GM18867 (cell line): ENCODE data around the gene C16orf96.

Experiments
- ATAC-seq: cut with Tn5 transposase; IDR thresholded peaks from one replicate; pipeline ENCODE4 v1.9.1; 2021; ENCODE audit warnings: mild to moderate bottlenecking, moderate library complexity; ENCODE audit not compliant: unreplicated experiment

The C16orf96 gene

DNA sequence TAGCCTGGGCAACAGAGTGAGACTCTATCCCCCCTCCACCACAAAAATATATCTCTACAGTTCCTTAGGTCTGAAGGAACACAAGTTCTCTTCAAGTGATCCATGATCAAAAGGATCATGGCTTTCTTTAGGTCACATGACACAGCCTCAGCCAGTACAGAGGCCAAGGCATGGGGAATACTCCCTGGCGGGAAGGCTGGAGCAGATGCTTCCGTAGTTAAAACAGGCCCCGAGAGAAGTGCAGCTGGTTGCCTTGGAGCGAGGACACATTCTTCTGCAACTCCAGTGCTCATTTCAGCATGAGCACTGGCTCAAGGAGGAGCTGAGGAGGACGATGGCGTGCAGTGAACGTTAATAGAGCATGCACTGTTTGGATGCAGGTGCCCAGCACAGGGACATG lies 31.1 kb upstream of the C16orf96 start:
- ATAC-seq = no peak

DNA sequence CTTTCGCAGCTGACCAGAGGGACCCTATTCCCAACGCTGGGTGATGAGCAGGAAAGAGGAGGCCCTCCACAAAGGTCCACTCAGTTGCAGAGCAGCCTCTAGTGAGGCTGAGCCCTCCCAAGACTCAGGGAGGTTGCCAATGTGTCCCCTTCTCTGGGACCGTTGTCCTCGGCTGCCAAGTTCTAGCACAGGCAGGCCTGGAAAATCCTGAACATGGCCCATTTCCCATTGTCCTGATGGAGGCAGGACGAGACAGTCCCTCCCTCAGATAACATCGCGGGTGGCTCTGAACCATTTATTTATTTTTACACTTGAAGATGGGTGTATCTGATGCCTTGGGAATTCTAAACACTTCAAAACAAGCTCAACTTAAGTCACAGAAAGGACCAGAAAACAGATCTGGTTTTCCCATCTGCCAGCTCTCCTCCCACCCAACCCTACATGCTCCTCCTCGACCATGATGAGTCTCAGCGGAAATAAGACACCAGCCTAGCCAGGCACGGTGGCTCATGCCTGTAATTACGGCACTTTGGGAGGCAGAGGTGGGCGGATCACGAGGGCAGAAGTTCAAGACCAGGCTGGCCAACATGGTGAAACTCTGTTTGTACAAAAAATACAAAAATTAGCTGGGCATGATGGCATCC lies 30.4 kb upstream of the C16orf96 start:
- no peak for ATAC-seq

DNA sequence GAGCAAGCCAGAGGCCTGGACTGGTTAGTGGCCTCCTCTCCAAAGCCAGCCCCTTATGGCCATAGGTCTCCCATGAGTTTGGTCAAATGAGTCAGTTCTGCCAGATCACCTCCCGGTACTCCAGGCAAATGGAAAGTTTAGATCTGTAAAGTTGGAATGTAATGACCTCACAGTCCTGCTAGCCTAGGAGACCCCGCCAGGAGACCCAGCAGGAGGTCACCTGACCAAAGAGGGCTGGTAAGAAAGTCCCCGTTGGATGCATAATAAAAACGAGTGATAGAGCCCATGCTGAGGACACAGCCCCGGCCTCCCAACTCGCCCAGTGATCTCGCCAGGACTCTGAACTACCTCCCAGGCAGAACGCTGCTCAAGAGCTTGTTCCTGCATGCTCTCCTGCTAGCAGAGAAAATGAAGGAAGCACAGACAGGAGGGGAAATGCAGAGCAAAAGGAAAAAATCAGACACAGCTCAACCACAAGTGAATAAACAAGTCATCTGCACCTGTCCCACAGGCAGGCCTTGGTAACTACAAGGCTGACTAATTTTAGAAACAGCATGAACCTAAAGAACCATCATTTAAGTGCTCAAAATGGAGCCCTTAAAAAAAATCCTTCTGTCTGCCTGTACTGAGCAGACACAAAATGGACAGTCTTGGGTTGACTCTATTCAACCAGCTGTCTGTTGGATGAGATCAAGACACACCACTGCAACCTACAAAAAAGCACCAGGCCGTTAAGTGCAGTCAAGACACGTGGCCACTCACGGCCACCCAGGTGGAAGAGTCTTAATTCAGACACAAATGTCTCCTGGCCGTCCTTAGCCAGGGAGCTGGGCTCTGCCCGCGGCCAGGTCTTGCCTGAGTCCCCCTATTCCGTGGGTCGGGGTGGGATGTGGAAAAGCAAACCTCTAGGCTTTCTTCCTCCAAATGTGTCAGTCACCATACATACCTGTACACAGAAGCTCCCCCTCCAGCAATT lies 26.8 kb upstream of the C16orf96 start:
- no peak for ATAC-seq

DNA sequence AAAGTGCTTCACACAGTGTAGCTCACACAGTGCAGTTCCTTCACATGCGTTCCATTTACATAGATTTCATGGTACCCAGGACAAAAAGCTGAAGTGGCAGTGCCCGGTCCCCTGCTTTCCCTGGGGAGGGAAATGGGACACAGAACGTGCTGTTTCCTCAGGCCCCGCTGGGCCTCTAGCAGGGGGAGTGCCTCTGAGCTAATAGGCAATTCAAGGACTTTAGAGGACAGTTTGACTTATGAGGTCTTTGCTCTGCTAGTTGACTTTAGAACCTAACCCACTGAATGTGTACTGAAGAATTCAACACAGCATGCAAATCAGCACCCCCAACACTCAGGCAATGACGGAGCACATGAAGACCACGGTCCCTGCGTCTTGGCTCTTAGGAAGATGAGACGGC lies 24.3 kb upstream of the C16orf96 start:
- ATAC-seq = no peak

DNA sequence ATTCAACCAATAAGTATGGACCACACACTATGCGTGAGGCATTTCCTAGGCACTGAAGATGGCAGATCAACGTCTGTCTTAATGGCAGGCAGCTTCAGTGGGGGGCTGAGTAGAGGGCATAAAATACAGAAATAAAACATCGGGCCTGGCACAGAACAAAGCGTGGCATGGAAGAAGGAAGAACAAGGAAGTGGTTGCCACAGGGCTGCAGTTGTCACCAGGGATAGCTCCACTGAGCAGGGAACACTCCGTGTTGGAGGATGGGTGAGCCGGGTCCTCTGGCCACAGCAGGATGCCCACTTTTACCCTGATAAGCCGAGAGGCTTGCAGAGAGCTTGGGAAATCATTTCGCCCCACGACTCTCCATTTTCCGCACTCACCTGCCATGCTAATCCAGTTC lies 23.9 kb upstream of the C16orf96 start:
- no peak for ATAC-seq

DNA sequence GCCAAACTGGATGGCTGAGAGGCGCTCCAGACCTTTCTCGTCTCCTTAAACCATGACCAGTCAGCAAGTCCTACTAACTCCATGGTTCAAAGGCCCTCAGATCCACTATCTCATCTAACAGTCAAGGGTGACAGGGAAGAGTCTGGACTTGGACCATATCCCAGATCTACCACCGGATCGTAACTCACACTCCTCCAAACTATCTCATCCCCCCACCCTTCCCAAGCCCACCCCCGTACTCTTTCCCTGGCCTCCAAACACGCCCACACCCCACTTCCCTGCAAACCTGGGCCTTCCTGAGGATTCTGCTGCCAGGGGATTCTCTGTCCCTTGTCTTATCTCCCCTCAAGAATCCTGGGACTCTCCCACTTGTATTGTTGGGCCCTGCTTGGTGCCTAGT lies 22.6 kb upstream of the C16orf96 start:
- no peak for ATAC-seq

DNA sequence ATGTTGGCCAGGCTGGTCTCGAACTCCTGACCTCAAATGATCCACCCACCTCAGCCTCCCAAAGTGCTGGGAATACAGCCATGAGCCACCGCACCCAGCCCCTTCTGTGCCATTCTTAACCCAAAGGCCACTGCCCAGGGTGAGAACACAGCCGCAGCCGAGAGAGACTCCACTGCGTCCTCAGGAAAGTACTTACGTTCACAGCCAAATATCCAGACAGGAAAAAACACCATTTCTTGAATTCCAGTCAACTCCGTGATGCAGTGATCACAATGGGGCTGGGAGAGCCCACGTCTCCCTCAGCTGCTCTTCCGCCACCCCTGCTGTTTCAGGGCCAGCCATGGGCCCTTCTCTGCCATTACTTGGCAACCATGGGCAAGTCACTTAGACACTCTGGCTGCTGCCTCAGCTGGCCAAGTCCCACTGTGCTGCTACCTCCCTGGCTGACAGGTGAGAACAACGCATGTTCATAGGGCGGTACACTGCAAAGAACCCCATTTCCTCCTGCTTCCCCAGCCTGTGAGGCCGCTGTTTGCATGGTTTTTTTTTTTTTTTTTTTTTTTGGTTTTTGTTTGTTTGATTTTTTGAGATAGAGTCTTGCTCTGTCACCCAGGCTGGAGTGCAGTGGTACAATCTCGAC lies 21.9 kb upstream of the C16orf96 start:
- no peak for ATAC-seq

DNA sequence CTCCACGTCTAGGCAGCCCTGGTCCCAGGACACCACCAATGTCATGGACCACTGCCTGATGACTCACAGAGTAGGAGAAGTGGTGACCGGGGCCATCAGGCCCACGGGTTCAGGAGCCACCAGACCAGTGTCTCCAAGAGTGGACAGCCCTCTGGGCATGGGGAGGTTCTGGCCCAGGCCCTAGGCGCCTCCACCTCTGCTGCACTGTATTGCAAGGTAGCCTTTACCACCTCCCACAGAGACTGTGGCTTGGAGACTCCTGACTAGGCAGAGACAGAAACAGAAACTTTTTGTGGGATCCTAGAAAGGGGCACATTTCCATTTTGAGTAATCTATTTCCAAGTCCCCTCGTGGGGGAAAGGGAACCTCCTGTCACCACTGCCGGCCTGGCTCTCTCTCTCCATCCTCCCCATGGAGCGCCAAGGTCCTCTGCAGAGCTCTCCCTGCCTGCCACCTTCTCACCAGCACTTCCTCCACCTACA lies 20.5 kb upstream of the C16orf96 start:
- ATAC-seq = no peak

DNA sequence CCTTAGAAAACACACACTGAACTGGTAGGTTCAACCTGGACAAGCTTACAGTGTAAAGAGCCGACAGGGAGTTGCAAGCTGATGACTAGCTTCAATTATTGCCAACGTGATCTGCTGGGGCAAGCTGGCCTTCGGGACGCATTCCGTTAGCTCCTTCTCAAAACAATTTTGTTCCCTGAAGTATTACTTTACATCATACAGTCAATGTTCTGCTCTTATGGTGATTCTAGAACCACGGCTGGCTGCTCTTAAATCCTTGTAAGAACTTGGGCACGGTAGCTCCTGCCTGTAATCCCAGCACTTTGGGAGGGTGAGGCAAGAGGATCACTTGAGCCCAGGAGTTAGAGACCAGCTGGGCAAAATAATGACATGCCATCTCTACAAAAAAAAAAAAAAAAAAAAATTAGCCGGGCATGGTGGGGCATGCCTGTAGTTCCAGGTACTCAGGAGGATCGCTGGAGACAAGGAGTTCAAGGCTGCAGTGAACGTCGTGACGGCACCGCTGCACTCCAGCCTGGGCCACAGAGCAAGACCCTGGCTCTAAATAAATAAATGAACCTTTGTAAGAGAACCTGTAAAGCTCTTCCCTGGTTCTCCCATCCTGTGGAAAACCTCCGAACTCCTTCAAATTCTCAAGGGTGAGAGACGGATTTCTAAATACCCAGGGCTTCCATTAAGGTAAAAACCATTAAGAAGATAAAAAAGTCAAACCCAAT lies 19.6 kb upstream of the C16orf96 start:
- no peak for ATAC-seq

DNA sequence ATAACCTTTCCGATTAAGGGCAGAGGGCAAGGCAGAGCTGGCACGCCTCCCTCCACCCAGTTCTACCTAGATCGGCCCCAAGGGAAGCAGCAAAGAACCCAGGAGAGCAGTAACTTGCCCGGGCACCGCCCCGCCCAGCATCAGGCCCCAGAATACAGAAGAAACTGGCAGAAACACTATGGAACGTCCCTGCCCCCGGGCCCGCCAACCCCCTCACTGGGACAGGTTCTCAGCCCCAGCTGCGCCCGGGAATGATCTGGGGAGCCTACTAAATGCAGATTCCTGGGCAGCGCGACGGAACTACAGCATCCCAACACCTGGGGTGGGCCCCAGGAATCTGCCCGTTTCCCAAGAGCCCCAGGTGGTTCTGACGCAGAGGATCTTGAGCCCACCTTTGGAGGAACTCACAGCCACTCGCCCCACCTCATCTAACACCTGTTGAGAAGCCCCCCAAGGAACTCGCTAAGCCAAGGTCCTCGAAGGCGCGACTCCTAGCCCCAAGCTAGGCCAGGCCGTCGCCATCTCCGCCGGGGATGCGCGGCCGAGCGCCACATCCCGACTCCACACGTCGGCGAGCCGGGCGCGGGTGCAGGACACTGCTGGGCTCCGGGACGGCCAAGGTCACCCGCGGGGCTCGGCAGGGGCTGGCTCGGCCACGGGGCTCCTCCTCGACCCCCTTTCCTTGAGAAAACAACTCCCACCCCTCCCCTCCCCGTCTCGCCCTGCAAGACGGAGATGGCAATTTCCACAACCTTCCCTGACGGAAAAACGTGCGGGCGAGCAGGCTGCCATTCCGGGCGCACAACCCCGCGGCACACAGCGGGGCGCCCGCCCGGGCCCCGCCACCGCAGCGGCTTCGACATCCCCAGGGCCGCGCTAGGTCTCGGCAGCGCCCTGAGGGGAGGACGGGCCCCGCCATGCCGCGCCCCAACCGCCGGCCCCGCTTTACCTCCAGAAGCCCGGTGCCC lies 18.5 kb upstream of the C16orf96 start:
- no peak for ATAC-seq

DNA sequence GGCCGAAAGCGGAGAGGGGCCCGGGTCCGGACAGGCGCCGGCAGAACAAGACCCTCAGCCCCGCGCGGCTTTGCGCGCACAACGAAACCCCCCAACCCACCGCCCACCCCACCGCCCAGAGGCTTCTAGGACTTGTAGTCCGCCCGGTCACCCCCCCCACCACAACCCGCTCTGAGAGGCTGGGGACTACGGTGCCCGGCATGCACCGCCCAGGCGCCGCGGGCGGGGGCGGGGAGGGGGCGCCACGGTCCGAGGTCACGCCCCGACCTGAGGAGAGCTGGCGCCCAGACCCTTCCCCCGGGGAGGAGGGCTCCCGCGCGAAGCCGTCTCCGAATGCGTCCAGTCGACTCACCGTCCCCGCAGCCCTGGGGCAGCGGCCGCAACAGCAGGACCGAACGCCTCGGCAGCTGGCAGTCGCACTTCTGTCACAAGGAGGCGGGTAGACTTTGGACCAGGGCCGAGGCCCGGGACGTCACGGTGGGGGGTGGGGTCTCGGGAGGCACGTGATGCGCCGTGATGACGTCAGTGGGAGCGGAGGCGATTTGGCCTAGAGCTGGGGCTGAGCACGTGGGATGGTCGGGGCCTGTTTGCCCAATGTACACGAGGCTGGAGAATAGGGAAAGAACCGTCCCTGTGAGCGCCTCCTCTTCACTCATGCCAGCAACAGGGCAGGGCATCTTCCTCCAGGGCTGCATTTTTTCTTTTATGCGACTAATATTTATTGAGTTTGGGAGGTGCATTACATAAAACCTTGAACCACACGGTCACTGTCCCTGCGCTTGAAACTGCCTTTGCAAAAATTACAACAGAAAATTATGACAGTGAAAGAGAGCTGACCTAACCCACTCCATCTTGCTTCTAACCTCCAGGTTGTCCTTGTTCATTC lies 17.5 kb upstream of the C16orf96 start, which contains the start of gene CDIP1:
Gene CDIP1 (minus strand): TSS at position 424 of the 886 bp plus-strand sequence. CDS start 24,643 bp downstream, outside the sequence.
- ATAC-seq = peak; percentile 78

DNA sequence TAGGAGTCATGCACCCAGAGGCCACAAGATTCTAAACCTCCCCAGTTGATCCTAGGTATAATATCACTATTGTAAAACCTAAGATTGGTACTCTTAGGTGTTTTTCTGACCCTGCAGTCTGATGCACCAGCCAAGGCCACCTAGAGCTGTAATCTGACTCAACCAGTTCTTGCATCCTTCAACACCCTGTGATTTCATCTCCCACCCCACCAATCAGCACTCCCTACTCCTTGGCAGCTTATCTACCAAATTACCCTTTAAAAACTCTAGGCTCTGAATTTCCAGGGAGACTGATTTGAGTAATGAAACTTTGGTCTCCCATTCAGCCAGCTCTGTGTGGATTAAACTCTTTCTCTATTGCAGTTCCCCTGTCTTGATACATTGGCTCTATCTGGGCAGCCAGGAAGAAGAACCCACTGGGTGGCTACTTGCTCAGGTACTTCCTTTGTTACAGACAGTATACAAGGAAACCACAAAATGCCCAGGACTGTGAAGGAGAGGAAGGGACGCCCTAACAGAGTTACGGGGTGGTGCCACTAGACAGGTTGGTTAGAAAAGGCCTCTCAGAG lies 16.3 kb upstream of the C16orf96 start:
- no peak for ATAC-seq

DNA sequence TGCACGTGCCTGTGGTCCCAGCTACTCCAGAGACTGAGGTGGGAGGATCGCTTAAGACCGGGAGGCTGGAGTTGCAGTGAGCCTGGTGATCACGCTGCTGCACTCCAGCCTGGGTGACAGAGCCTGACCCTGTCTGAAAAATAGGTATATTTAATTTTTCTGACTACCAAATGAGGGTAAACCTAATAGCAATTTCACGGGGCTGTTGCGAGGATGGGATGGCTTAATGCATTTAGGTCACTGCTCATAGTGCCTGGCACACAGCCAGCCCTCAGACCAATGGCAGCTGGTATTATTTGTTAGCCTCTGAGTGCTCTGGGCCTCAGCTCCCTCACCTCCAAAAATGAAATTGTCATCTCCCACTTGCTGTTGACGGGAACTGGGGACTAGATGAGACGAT lies 11.7 kb upstream of the C16orf96 start:
- no peak for ATAC-seq

DNA sequence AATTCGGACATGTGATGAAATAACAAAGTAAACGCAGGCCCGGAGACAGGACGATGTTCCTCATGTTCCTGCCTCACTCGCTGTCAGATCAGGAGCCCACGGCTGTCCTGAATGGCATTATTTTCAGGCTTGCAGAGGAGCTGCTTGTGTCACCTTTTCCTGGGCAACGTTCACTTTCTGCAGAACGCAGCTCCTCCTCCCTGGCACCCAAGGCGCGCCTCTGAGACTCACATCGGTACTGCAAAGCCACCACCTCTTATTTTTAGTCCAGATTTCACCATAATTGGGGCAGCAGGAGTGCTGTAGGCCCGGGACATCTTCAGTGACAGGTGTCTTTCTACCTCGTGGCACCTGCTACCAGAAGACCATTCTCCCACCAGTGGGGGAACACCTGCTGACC lies 8.0 kb upstream of the C16orf96 start:
- no peak for ATAC-seq

DNA sequence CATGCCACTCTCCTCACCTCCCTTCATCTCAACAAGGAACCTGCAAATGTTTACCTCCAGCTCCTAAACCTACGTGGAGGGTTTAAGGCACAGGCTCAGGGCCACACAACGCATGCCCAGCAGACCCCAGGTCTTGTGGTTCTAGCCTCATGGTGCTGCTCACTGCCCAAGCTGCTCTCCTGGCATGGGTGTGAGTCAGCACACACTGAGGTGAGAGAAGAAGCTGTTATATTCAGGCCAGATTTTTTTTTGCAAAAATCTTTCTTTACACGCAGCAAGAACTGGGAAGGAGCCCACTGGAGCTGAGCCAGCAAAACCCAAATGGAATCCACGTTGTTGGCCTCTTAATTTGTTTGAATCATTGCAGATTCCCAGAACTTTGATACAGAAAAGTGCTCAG lies 5.5 kb upstream of the C16orf96 start:
- no peak for ATAC-seq

DNA sequence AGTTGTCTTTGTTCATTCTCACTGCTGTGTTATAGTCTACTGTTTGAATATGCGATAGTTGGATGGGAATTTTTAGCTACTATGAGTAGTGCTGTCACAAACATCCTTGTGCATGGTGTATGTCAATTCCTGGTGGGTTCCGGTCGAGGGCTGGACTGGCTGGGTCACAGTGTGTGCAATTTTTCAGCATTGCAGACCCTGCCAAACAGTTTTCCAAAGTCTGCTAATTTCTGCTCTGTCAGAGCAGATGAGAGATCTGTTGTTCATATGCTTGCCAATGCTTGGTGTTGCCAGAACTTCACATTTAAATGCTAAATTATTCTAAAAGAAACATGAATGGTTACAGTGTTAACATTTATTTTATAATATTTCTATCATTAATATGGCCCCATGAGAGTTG lies 3.6 kb upstream of the C16orf96 start:
- no peak for ATAC-seq

DNA sequence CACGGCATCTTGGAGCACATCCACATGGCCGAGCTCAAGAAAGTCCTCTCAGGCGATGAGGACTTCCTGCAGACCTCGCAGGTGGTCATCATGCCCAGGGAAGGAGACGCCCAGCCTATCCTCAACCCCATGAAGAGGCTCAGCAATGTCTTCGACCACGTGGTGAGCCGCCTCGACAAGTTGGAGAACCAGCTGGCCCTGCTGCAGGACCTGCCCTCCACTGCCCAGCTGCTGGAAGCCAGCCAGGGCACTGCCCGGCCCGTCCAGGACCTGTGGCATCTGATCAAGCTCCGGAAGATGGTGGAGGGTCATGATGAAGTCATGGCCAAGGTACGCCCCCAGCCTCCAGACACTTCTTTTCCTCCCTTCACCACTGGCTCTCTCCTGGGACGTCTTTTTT lies 440 bp downstream of the C16orf96 start:
- no peak for ATAC-seq

DNA sequence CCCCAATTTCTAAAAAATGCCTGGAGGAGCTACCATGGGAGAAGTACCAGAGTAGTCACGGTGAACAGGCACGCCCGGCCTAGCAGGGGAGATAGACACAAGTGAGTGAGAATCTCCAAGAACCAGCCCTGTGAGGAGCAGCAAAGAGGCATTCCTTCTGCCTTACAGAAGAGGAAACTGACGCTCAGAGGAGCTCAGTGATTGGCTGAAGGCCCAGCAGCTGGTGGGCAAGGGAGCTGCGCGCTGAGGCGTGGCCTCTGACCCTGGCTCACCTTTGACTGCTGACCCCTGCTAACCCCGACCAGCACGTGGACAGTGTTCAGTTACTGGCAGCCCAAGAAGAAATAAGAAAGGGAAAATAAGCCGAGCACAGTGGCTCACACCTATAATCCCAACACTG lies 1.8 kb downstream of the C16orf96 start:
- no peak for ATAC-seq
